Liver (tissue), 9 donors: ENCODE data around the gene ITPKB. TPM values are rescaled to one million over a fixed set of nuclear protein-coding genes. Genes with fewer than 3 reads are reported as not detected.

Source experiments
- DNase-seq: peaks from one replicate; pipeline ENCODE4 v3.0.0-alpha.2; 2017; ENCODE audit warnings: low spot score
- H3K27ac ChIP-seq, 2 donors: one replicate each; pipeline ENCODE4 v1.7.0; 2013; ENCODE audit warnings: inconsistent platforms in 2 of 2, low read length in 2 of 2, control low read depth in 1 of 2, low read depth in 1 of 2, mild to moderate bottlenecking in 1 of 2
- H3K27me3 ChIP-seq, 4 donors: one replicate each; pipeline versions ENCODE4 v1.6.1 to v1.7.0; 2013; ENCODE audit warnings: low read length in 3 of 4, inconsistent platforms in 1 of 4, mild to moderate bottlenecking in 1 of 4, moderate library complexity in 1 of 4; ENCODE audit not compliant: control insufficient read depth in 4 of 4, insufficient read depth in 4 of 4
- H3K36me3 ChIP-seq, 4 donors: one replicate each; pipeline versions ENCODE4 v1.6.1 to v1.7.0; 2013; ENCODE audit warnings: low read length in 3 of 4, mild to moderate bottlenecking in 3 of 4, low read depth in 1 of 4, moderate library complexity in 1 of 4; ENCODE audit not compliant: control insufficient read depth in 4 of 4, insufficient read depth in 3 of 4
- H3K4me1 ChIP-seq, 4 donors: one replicate each; pipeline versions ENCODE4 v1.6.1 to v1.7.0; 2013; ENCODE audit warnings: low read length in 3 of 4, mild to moderate bottlenecking in 3 of 4, moderate library complexity in 1 of 4; ENCODE audit not compliant: control insufficient read depth in 4 of 4, insufficient read depth in 4 of 4
- H3K4me3 ChIP-seq, 3 donors: one replicate each; pipeline versions ENCODE4 v1.6.1 to v1.7.0; 2013; ENCODE audit warnings: low read length in 3 of 3, control low read depth in 1 of 3, low read depth in 1 of 3, mild to moderate bottlenecking in 1 of 3
- H3K9ac ChIP-seq, 2 donors: one replicate each; pipeline ENCODE4 v1.7.0; 2013; ENCODE audit warnings: low read length in 2 of 2, mild to moderate bottlenecking in 2 of 2, moderate library complexity in 2 of 2, control low read depth in 1 of 2, low read depth in 1 of 2
- H3K9me3 ChIP-seq, 4 donors: one replicate each; pipeline versions ENCODE4 v1.6.1 to v1.7.0; 2013; ENCODE audit warnings: low read length in 3 of 4; ENCODE audit not compliant: control insufficient read depth in 4 of 4
- EGR1 ChIP-seq, 2 donors: IDR thresholded peaks; 2 replicates each; pipeline ENCODE4 v1.6.1; 2016 to 2018; ENCODE audit warnings: antibody characterized with exemption in 2 of 2, low read depth in 2 of 2
- FOXA1 ChIP-seq: IDR thresholded peaks from 2 replicates; pipeline ENCODE4 v1.6.1; 2016; ENCODE audit warnings: antibody characterized with exemption
- FOXA2 ChIP-seq: IDR thresholded peaks from 2 replicates; pipeline ENCODE4 v1.6.1; 2016; ENCODE audit warnings: antibody characterized with exemption
- GABPA ChIP-seq, 2 donors: IDR thresholded peaks in 1 of 2; conservative IDR thresholded peaks in 1 of 2; 2 replicates each; pipeline ENCODE4 v1.6.1; 2016; ENCODE audit warnings: antibody characterized with exemption in 2 of 2, mild to moderate bottlenecking in 1 of 2, moderate library complexity in 1 of 2
- HNF4A ChIP-seq, 2 donors: conservative IDR thresholded peaks; 2 replicates each; pipeline ENCODE4 v1.6.1; 2016; ENCODE audit warnings: antibody characterized with exemption in 2 of 2, mild to moderate bottlenecking in 2 of 2
- HNF4G ChIP-seq: IDR thresholded peaks from 2 replicates; pipeline ENCODE4 v1.6.1; 2016; ENCODE audit warnings: antibody characterized with exemption
- JUND ChIP-seq, 2 donors: IDR thresholded peaks; 2 replicates each; pipeline ENCODE4 v1.6.1; 2016; ENCODE audit warnings: antibody characterized with exemption in 2 of 2
- NR2F2 ChIP-seq: IDR thresholded peaks from 2 replicates; pipeline ENCODE4 v1.6.1; 2016; ENCODE audit warnings: antibody characterized with exemption
- RAD21 ChIP-seq, 2 donors: IDR thresholded peaks; 2 replicates each; pipeline ENCODE4 v1.6.1; 2016; ENCODE audit warnings: antibody characterized with exemption in 2 of 2, mild to moderate bottlenecking in 2 of 2
- RXRA ChIP-seq, 2 donors: IDR thresholded peaks; 2 replicates each; pipeline ENCODE4 v1.6.1; 2017 to 2018; ENCODE audit warnings: antibody characterized with exemption in 2 of 2, mild to moderate bottlenecking in 1 of 2
- TAF1 ChIP-seq: conservative IDR thresholded peaks from 2 replicates; pipeline ENCODE4 v1.6.1; 2016; ENCODE audit warnings: antibody characterized with exemption, mild to moderate bottlenecking
- YY1 ChIP-seq: IDR thresholded peaks from 2 replicates; pipeline ENCODE4 v1.6.1; 2016; ENCODE audit warnings: antibody characterized with exemption, mild to moderate bottlenecking
- WGBS: extraction: QIAGEN DNeasy Blood & Tissue Kit; methylation state at CpG from one replicate; pipeline ENCODE4 v1.1.7; 2013; 5-methylcytosine and 5-hydroxymethylcytosine counted together
- polyA plus RNA-seq, 2 donors: library from polyadenylated mRNA; stranded (reverse) in 1 of 2; unstranded in 1 of 2; fragments of 200-250 nt in 1 of 2; fragments of >200 nt in 1 of 2; fragmentation: Nextera tagmentation in 1 of 2; extraction: Ambion mirVana in 1 of 2; gene quantifications; one replicate each; pipeline versions ENCODE4 v1.2.1 to v1.2.3, GENCODE V29; 2013 to 2015
- total RNA-seq, 2 donors: library from RNA; depleted of rRNA; stranded (reverse); fragments of >200 nt; gene quantifications; one replicate each; pipeline ENCODE4 v1.2.3, GENCODE V29; 2014
- TF ChIP-seq, protein P1 (sequence below): IDR thresholded peaks from 2 replicates; pipeline ENCODE4 v1.6.1; 2016; ENCODE audit warnings: antibody characterized with exemption
- TF ChIP-seq, protein P2 (sequence below): fragments of 150-350 bp; IDR thresholded peaks from 2 replicates; pipeline ENCODE4 v1.5.1; 2017; ENCODE audit warnings: improper control_type of control experiment, low read depth, low read length; ENCODE audit not compliant: missing input control
- TF ChIP-seq, protein P3 (sequence below): IDR thresholded peaks from 2 replicates; pipeline ENCODE4 v1.6.1; 2016; ENCODE audit warnings: antibody characterized with exemption
- TF ChIP-seq, protein P4 (sequence below): IDR thresholded peaks from 2 replicates; pipeline ENCODE4 v1.6.1; 2016; ENCODE audit warnings: antibody characterized with exemption, mild to moderate bottlenecking
- donor health status: healthy.
- donor health status: healthy.
- donor health status: healthy.
- donor health status: healthy.
- donor health status: healthy.

The ITPKB gene
- total and polyA plus RNA-seq, 4 donors: 0.61 to 5.8 (median 3.7) TPM

DNA sequence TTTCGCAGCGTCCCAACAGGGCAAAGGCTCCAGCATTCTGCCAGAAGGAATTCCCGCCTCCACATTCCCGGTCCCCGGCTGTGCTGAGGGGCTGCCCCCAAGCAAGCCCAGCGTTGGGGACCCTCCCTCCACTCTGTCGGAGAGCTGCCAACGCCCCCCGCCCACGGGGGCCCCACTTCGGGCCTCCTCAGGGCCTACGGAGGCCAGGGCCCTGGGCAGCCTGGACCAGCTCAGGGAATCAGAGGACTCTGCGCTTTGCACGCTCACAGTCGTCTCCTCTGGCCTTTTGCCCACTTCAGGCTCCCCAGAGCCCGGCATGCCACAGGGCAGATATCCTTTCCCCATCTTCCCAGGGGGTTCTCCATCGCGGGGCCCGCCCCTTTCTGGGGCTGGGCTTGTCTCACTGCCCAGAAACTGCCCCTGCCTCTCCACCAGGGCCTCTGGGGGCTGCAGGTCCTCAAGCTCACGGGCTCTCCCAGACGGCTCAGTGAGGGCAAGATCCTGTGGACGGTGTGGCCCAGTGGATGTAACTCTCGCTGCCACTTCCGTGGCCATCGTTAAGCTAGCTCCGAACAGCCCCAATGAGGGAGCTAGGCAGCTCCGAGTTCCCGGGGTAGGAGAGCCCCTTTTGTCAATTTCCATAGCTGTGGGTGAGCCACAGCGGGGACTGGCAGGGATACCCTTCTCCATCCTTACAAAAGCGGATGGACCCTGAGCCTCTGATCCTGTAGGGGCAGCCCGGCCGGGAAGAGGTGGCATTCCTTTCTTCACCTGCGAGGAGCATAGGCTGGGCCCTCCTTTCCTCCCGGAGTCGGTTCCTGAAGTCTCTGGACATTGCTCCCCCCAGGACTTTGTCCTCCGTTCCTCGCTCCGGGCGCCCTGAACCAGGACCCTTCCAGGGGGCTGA, 2.8 kb downstream of the ITPKB start:
- peaks cover 0 to 3% (median 1%) of the 10 kb centered on the region in 4 donors for H3K27me3 ChIP-seq
- TF ChIP-seq RXRA (IDR thresholded peaks at IDR 0.05) (no peak), FOXA1 (no peak), JUND (IDR thresholded peaks at IDR 0.05) (no peak), TAF1 (no peak)
- no peaks in the 10 kb centered on the region for H3K9me3 ChIP-seq
- no peaks in the 10 kb centered on the region for H3K36me3 ChIP-seq
- no peak for DNase-seq
- H3K4me1 ChIP-seq: peaks cover 17 to 41% (median 19%) of the 10 kb centered on the region in 4 donors
- H3K4me3 ChIP-seq: peak overlapping the region in 1 of 3 donors; percentile 63
- H3K27ac ChIP-seq: no peak overlapping the region
- 42% methylated on average over 39 of the region's 39 CpGs for WGBS
- no peak overlapping the region for H3K9ac ChIP-seq

DNA sequence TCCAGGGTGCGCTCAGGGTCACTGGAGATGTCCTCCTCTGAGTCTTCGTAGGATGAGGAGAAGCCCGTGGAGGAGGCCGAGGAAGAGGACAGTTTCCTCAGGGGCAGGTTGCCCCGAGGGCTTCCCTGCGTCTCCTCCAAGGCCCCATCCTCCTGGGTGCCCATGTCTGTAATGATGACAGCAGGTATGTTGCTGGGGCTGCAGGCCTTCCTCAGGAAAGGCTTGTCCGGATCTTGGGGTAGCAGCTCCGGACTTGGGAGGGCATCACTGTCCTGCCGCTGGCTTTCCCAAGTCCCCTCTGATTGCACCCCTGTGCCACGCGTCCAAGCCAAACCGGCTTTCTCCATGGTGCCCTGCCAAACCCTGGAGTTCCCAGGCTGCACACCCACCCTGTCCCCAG, 3.5 kb downstream of the ITPKB start:
- TF ChIP-seq, protein P1, sequence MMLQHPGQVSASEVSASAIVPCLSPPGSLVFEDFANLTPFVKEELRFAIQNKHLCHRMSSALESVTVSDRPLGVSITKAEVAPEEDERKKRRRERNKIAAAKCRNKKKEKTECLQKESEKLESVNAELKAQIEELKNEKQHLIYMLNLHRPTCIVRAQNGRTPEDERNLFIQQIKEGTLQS: no peak
- TF ChIP-seq, protein P2, sequence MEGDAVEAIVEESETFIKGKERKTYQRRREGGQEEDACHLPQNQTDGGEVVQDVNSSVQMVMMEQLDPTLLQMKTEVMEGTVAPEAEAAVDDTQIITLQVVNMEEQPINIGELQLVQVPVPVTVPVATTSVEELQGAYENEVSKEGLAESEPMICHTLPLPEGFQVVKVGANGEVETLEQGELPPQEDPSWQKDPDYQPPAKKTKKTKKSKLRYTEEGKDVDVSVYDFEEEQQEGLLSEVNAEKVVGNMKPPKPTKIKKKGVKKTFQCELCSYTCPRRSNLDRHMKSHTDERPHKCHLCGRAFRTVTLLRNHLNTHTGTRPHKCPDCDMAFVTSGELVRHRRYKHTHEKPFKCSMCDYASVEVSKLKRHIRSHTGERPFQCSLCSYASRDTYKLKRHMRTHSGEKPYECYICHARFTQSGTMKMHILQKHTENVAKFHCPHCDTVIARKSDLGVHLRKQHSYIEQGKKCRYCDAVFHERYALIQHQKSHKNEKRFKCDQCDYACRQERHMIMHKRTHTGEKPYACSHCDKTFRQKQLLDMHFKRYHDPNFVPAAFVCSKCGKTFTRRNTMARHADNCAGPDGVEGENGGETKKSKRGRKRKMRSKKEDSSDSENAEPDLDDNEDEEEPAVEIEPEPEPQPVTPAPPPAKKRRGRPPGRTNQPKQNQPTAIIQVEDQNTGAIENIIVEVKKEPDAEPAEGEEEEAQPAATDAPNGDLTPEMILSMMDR: no peak
- TF ChIP-seq RAD21 (IDR thresholded peaks at IDR 0.05) (no peak), NR2F2 (no peak), FOXA1 (no peak), FOXA2 (no peak), RXRA (IDR thresholded peaks at IDR 0.05) (no peak), EGR1 (IDR thresholded peaks at IDR 0.05; ENCODE audit: low read depth in 2 of 2) (no peak)
- TF ChIP-seq, protein P3, sequence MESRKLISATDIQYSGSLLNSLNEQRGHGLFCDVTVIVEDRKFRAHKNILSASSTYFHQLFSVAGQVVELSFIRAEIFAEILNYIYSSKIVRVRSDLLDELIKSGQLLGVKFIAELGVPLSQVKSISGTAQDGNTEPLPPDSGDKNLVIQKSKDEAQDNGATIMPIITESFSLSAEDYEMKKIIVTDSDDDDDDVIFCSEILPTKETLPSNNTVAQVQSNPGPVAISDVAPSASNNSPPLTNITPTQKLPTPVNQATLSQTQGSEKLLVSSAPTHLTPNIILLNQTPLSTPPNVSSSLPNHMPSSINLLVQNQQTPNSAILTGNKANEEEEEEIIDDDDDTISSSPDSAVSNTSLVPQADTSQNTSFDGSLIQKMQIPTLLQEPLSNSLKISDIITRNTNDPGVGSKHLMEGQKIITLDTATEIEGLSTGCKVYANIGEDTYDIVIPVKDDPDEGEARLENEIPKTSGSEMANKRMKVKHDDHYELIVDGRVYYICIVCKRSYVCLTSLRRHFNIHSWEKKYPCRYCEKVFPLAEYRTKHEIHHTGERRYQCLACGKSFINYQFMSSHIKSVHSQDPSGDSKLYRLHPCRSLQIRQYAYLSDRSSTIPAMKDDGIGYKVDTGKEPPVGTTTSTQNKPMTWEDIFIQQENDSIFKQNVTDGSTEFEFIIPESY: no peak
- Histone ChIP-seq H3K9ac (no peak overlapping the region), H3K36me3 (no peaks in the 10 kb centered on the region), H3K4me3 (peak overlapping the region in 1 of 3 donors; percentile 8), H3K27ac (no peak overlapping the region), H3K27me3 (peaks cover 0 to 3% (median 1%) of the 10 kb centered on the region in 4 donors), H3K4me1 (peaks cover 17 to 41% (median 19%) of the 10 kb centered on the region in 4 donors), H3K9me3 (no peaks in the 10 kb centered on the region)
- WGBS: 78% methylated on average over 12 of the region's 12 CpGs
- DNase-seq: no peak

DNA sequence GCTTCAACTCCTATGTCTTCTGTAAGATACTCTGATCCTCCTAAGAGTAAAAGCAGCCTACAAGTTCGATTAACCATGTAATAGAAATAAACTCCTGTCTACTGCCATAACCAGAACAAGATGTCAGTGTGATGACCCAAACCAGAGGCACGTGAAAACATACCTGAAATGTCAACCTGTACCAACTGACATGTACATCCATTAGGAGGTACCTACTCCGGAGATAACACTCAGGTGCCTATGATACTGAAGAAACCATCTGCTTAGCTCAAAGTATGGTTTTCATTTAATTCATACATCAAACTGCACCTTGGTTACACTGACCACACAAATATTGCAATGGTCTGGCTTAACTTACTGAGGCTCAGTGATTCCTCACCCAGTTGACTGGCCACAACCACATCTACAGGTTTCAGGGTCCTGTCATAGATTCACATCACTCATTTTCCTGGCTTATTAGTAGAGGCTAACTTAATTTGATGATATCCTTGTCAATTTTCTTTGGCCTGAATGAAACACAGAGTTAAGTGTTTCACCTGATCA, 4.4 kb downstream of the ITPKB start:
- DNase-seq: no peak
- no peak overlapping the region for H3K4me3 ChIP-seq
- peaks cover 0 to 2% (median 1%) of the 10 kb centered on the region in 4 donors for H3K27me3 ChIP-seq
- no peaks in the 10 kb centered on the region for H3K9me3 ChIP-seq
- H3K4me1 ChIP-seq: peaks cover 17 to 36% (median 19%) of the 10 kb centered on the region in 4 donors
- H3K27ac ChIP-seq: no peak overlapping the region
- H3K36me3 ChIP-seq: no peaks in the 10 kb centered on the region
- H3K9ac ChIP-seq: peak overlapping the region in 1 of 2 donors; percentile 13
- TF ChIP-seq FOXA1 (no peak), GABPA (IDR thresholded peaks at IDR 0.05 in 1 of 2, conservative IDR thresholded peaks at IDR 0.05 in 1 of 2) (no peak), NR2F2 (no peak), RAD21 (IDR thresholded peaks at IDR 0.05) (no peak), JUND (IDR thresholded peaks at IDR 0.05) (no peak), HNF4A (conservative IDR thresholded peaks at IDR 0.05) (no peak), RXRA (IDR thresholded peaks at IDR 0.05) (no peak), TAF1 (no peak), EGR1 (IDR thresholded peaks at IDR 0.05; ENCODE audit: low read depth in 2 of 2) (no peak), FOXA2 (no peak), YY1 (no peak), HNF4G (no peak)
- TF ChIP-seq, protein P4, sequence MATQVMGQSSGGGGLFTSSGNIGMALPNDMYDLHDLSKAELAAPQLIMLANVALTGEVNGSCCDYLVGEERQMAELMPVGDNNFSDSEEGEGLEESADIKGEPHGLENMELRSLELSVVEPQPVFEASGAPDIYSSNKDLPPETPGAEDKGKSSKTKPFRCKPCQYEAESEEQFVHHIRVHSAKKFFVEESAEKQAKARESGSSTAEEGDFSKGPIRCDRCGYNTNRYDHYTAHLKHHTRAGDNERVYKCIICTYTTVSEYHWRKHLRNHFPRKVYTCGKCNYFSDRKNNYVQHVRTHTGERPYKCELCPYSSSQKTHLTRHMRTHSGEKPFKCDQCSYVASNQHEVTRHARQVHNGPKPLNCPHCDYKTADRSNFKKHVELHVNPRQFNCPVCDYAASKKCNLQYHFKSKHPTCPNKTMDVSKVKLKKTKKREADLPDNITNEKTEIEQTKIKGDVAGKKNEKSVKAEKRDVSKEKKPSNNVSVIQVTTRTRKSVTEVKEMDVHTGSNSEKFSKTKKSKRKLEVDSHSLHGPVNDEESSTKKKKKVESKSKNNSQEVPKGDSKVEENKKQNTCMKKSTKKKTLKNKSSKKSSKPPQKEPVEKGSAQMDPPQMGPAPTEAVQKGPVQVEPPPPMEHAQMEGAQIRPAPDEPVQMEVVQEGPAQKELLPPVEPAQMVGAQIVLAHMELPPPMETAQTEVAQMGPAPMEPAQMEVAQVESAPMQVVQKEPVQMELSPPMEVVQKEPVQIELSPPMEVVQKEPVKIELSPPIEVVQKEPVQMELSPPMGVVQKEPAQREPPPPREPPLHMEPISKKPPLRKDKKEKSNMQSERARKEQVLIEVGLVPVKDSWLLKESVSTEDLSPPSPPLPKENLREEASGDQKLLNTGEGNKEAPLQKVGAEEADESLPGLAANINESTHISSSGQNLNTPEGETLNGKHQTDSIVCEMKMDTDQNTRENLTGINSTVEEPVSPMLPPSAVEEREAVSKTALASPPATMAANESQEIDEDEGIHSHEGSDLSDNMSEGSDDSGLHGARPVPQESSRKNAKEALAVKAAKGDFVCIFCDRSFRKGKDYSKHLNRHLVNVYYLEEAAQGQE: no peak
- WGBS: 72% methylated on average over 3 of the region's 3 CpGs
